ENCODE data around the gene IGF1R. TPM values are rescaled to one million over a fixed set of nuclear protein-coding genes. Genes with fewer than 3 reads are reported as not detected.

Gene IGF1R
- total RNA-seq (100 to 1,000 TPM in 1 of 4 donors, 10 to 100 TPM in 3; 39.6 to 130 (median 61.3) TPM), polyA plus RNA-seq (1 to 10 TPM; 1.2 to 8.5 (median 1.4) TPM)

DNA sequence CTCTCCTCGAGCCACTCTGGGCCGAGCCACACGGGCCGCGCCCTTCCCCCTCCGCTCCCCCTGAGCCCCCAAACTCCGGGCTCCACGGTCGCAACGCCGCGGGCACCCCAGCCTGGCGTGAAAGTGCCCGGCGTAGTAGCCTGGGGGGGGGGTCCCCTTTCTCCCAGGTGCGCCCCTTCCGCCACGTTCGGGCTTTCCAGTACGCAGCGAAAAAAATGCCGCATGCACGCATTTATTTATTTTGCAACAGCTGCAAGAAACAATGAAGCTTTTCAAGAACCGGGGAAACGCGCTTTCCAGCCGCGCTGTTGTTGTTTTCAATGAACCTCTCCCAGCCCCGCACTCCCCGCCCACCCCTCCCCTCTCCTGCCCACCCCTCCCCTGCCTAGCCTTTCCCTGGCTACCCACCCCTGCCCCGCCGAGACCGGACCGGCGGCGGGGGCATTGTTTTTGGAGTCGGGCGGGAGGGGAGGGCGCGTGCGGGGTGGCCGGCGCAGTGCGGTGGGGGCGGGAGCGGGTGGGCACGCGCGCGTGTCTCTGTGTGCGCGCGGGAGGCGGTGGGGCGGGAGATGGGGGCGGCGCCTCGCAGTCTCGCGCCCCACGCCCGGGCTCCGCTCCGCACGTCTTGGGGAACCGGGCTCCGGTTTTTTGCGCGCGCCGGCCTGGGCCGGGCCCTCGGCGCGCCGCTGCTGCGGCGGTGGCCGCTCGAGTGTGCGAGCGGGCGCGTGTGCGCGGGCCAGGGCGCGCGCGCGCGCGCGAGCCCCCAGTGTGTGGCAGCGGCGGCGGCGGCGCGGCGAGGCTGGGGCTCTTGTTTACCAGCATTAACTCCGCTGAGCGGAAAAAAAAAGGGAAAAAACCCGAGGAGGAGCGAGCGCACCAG, at the start of gene IGF1R:
Gene IGF1R (plus strand): TSS at position 766 of the 880 bp plus-strand sequence. CDS start 1,043 bp downstream, outside the sequence.
- H3K9me3 ChIP-seq = no peaks in the 10 kb centered on the region
- DNase-seq = peak; percentile 93
- TF ChIP-seq, protein P1, sequence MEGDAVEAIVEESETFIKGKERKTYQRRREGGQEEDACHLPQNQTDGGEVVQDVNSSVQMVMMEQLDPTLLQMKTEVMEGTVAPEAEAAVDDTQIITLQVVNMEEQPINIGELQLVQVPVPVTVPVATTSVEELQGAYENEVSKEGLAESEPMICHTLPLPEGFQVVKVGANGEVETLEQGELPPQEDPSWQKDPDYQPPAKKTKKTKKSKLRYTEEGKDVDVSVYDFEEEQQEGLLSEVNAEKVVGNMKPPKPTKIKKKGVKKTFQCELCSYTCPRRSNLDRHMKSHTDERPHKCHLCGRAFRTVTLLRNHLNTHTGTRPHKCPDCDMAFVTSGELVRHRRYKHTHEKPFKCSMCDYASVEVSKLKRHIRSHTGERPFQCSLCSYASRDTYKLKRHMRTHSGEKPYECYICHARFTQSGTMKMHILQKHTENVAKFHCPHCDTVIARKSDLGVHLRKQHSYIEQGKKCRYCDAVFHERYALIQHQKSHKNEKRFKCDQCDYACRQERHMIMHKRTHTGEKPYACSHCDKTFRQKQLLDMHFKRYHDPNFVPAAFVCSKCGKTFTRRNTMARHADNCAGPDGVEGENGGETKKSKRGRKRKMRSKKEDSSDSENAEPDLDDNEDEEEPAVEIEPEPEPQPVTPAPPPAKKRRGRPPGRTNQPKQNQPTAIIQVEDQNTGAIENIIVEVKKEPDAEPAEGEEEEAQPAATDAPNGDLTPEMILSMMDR (IDR thresholded peaks at IDR 0.05) = peak in 1 of 4 experiments; percentile 24
- TF ChIP-seq POLR2A (IDR thresholded peaks at IDR 0.05) = no peak
- TF ChIP-seq POLR2AphosphoS5 (IDR thresholded peaks at IDR 0.05) = peak; percentile 32 to 71 (median 66)
- peak within 1 kb of the TSS; percentile 63 to 94 (median 85) for H3K4me3 ChIP-seq
- peak within 1 kb of the TSS; percentile 92 to 98 (median 96) for H3K27ac ChIP-seq
- H3K4me1 ChIP-seq = peaks cover 0 to 21% (median 14%) of the 10 kb centered on the region in 4 donors
- 0% methylated on average over 106 of the region's 106 CpGs for WGBS, 2 donors
- no peaks in the 10 kb centered on the region for H3K36me3 ChIP-seq
- intact Hi-C loops (cut with DNase I) = loop anchor here (1.0 to 5.0 kb wide), 4 partner anchors 51 to 206 kb away; no protein-coding TSS in a partner anchor
- no peaks in the 10 kb centered on the region for H3K27me3 ChIP-seq

- Histone ChIP-seq H3K27me3 (no peaks in the 10 kb centered on the region), H3K9me3 (no peaks in the 10 kb centered on the region), H3K27ac (peak overlapping the region; percentile 12 to 71 (median 70)), H3K4me3 (peak overlapping the region; percentile 30 to 50 (median 46)), H3K36me3 (no peaks in the 10 kb centered on the region), H3K4me1 (peaks cover 0 to 23% (median 17%) of the 10 kb centered on the region in 4 donors)
- 9 to 12% methylated on average over 15 of the region's 15 CpGs for WGBS, 2 donors
- intact Hi-C loops (cut with DNase I) = loop anchor here (5.0 kb wide), 1 partner anchor 47 kb away; the partner anchor contains the start of gene IGF1R
- no peak for DNase-seq
- peak in 1 of 4 donors; percentile 17 for TF ChIP-seq POLR2AphosphoS5 (IDR thresholded peaks at IDR 0.05)
- TF ChIP-seq, protein P1 (IDR thresholded peaks at IDR 0.05) = no peak
Observed at GRCh38 chr15:98599909-98600691, 48.2 kb upstream of the IGF1R start.

DNA sequence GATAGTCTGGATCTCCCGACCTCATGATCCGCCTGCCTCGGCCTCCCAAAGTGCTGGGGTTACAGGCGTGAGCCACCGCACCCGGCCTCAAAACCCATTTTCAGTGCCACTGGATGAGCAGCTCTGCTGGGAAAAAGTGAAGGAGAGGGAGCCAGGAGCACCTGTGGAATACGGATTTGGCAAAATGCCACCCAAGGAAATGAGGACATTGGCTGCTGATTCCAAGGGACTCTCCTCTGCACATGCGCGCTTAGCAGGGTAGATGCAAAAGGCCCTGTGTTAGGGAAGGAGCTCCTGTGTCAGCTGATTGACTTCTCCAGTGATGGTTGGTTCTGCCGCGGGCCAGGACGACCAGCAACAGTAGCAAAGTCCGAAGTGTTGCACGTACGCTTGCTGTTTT, 43.4 kb upstream of the IGF1R start:
- no peak overlapping the region for H3K27ac ChIP-seq
- no peak for TF ChIP-seq POLR2AphosphoS5 (IDR thresholded peaks at IDR 0.05)
- TF ChIP-seq, protein P1 (IDR thresholded peaks at IDR 0.05) = no peak
- no peak for TF ChIP-seq EP300 (IDR thresholded peaks at IDR 0.05)
- TF ChIP-seq POLR2A (IDR thresholded peaks at IDR 0.05) = no peak
- intact Hi-C loops (cut with DNase I) = no loop called here
- no peaks in the 10 kb centered on the region for H3K36me3 ChIP-seq
- no peak for DNase-seq
- H3K4me1 ChIP-seq = peaks cover 0 to 14% (median 10%) of the 10 kb centered on the region in 4 donors
- H3K27me3 ChIP-seq = no peaks in the 10 kb centered on the region
- WGBS, 2 donors = 89 to 94% methylated on average over 15 of the region's 15 CpGs
- H3K9me3 ChIP-seq = no peaks in the 10 kb centered on the region
- no peak overlapping the region for H3K4me3 ChIP-seq

GRCh38 chr15:98609144-98609852, 39.0 kb upstream of the IGF1R start:
- TF ChIP-seq, protein P1 (IDR thresholded peaks at IDR 0.05) = no peak
- no peak for TF ChIP-seq POLR2A (IDR thresholded peaks at IDR 0.05)
- TF ChIP-seq EP300 (IDR thresholded peaks at IDR 0.05) = no peak
- TF ChIP-seq POLR2AphosphoS5 (IDR thresholded peaks at IDR 0.05) = no peak
- Histone ChIP-seq H3K4me1 (peaks cover 0 to 13% (median 7%) of the 10 kb centered on the region in 4 donors), H3K27ac (no peak overlapping the region), H3K9me3 (no peaks in the 10 kb centered on the region), H3K27me3 (no peaks in the 10 kb centered on the region), H3K4me3 (no peak overlapping the region), H3K36me3 (no peaks in the 10 kb centered on the region)
- intact Hi-C loops (cut with DNase I) = no loop called here
- 72 to 74% methylated on average over 9 of the region's 9 CpGs for WGBS, 2 donors
- no peak for DNase-seq
